Measurements from ENCODE around the gene FBXO45. TPM values are rescaled to one million over a fixed set of nuclear protein-coding genes. Genes with fewer than 3 reads are reported as not detected.

Gene FBXO45
- total and polyA plus RNA-seq, 2 donors (not counting 1 experiment from before 2014, with no cell fraction given), result 0.98 to 4.7 TPM

DNA sequence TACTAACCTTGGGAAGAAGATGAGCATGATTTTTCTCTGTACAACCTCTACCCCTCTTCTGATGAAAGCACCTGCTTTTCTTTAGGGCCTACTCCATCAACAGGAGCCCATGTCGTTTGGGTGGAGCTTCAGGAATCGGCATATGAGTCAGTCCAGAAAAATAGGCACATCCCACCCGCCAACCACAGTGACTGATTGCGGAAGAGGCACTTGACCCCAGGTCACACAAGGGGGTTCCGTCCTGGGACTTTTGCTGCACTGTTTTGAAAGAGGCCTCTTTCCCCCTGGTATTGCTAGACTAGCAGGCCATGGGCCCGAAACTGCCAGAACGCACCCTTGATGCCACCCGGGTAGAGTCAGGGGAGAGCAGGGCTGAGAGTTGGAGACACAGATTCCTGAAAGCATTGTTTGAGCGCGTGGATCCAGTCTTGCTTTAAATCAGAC, 51.7 kb downstream of the FBXO45 start:
- intact Hi-C loops (cut with micrococcal nuclease), result no loop called here
- Histone ChIP-seq H3K4me3 (ENCODE audit: control extremely low read depth in 1 of 5, extremely low read depth in 1 of 5, insufficient read depth in 1 of 5, low read depth in 2 of 5, low read length in 4 of 5) (no peak overlapping the region), H3K4me2 (replicated peaks; ENCODE audit: low read depth, low read length, poor library complexity, severe bottlenecking) (no peak overlapping the region), H3K79me2 (ENCODE audit: control insufficient read depth, insufficient read depth, low read length) (no peaks in the 10 kb centered on the region), H3K36me3 (replicated peaks in 1 of 2; ENCODE audit: control extremely low read depth in 1 of 2, control insufficient read depth in 1 of 2, extremely low read depth in 1 of 2, insufficient read depth in 2 of 2, low read length in 1 of 2) (no peaks in the 10 kb centered on the region), H3K9ac (ENCODE audit: low read length) (no peak overlapping the region), H3K9me3 (ENCODE audit: control extremely low read depth in 1 of 3, control insufficient read depth in 2 of 3, insufficient read depth in 1 of 3, low read length in 2 of 3) (peaks cover 0 to 3% (median 0%) of the 10 kb centered on the region in 3 donors), H3K27ac (ENCODE audit: low read length in 2 of 2) (no peak overlapping the region), H2AFZ (ENCODE audit: insufficient read depth, low read depth, low read length, poor library complexity, severe bottlenecking) (peak overlapping the region; percentile 59), H3K27me3 (replicated peaks in 1 of 4; ENCODE audit: control extremely low read depth in 1 of 4, control insufficient read depth in 3 of 4, insufficient read depth in 4 of 4, low read length in 3 of 4) (no peaks in the 10 kb centered on the region), H4K20me1 (ENCODE audit: control insufficient read depth, insufficient read depth, low read length, poor library complexity, severe bottlenecking) (no peaks in the 10 kb centered on the region), H3K4me1 (ENCODE audit: control insufficient read depth in 2 of 2, insufficient read depth in 2 of 2, low read length in 2 of 2) (peaks cover 11 to 19% of the 10 kb centered on the region in 2 donors)
- no peak overlapping the region for H3K27ac Mint-ChIP-seq
- peaks cover 15% of the 10 kb centered on the region for H3K4me1 Mint-ChIP-seq
- no peak for DNase-seq
- TF ChIP-seq EZH2 (IDR thresholded peaks at IDR 0.05; ENCODE audit: borderline replicate concordance, insufficient read depth, low read depth, low read length, poor library complexity, severe bottlenecking), result no peak
- TF ChIP-seq, protein P1, sequence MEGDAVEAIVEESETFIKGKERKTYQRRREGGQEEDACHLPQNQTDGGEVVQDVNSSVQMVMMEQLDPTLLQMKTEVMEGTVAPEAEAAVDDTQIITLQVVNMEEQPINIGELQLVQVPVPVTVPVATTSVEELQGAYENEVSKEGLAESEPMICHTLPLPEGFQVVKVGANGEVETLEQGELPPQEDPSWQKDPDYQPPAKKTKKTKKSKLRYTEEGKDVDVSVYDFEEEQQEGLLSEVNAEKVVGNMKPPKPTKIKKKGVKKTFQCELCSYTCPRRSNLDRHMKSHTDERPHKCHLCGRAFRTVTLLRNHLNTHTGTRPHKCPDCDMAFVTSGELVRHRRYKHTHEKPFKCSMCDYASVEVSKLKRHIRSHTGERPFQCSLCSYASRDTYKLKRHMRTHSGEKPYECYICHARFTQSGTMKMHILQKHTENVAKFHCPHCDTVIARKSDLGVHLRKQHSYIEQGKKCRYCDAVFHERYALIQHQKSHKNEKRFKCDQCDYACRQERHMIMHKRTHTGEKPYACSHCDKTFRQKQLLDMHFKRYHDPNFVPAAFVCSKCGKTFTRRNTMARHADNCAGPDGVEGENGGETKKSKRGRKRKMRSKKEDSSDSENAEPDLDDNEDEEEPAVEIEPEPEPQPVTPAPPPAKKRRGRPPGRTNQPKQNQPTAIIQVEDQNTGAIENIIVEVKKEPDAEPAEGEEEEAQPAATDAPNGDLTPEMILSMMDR (IDR thresholded peaks at IDR 0.05), result no peak
- POLR2A ChIA-PET, result no interaction called here
- H3K27me3 Mint-ChIP-seq, result no peaks in the 10 kb centered on the region
- ATAC-seq (ENCODE audit: low read depth), result no peak
- 77% methylated on average over 10 of the region's 10 CpGs for WGBS (ENCODE audit: insufficient coverage)
- CTCF ChIA-PET, result no interaction called here
- no peaks in the 10 kb centered on the region for H3K9me3 Mint-ChIP-seq (ENCODE audit: insufficient read depth)
- no peak overlapping the region for H3K4me3 Mint-ChIP-seq

DNA sequence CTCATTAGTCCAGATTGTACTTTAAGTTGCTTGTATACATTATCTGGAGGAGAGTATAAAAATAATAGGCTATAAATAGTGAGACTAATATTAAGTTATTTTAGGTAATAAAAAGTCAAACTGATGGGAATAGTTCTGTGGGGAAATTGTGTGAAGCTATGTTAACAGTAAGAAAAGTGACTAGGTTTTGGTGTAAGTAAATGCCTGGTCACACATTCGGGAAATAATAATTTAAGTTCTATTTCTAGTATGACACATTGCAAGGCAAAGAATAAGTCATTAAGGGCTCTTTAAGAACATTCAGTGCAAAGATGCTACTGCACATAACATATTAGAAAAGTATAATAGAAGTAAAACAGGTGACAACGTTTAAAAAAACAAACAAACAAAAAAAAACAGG, 52.2 kb downstream of the FBXO45 start:
- H3K4me2 ChIP-seq (replicated peaks; ENCODE audit: low read depth, low read length, poor library complexity, severe bottlenecking), result no peak overlapping the region
- H3K9me3 ChIP-seq (ENCODE audit: control extremely low read depth in 1 of 3, control insufficient read depth in 2 of 3, insufficient read depth in 1 of 3, low read length in 2 of 3), result peaks cover 0 to 7% (median 0%) of the 10 kb centered on the region in 3 donors
- ChIA-PET CTCF (no interaction called here), POLR2A (no interaction called here)
- intact Hi-C loops (cut with micrococcal nuclease), result no loop called here
- H2AFZ ChIP-seq (ENCODE audit: insufficient read depth, low read depth, low read length, poor library complexity, severe bottlenecking), result peak overlapping the region; percentile 59
- no peak overlapping the region for H3K27ac ChIP-seq (ENCODE audit: low read length in 2 of 2)
- H3K27ac Mint-ChIP-seq, result no peak overlapping the region
- TF ChIP-seq, protein P1 (IDR thresholded peaks at IDR 0.05), result no peak
- TF ChIP-seq EZH2 (IDR thresholded peaks at IDR 0.05; ENCODE audit: borderline replicate concordance, insufficient read depth, low read depth, low read length, poor library complexity, severe bottlenecking), result no peak
- H3K79me2 ChIP-seq (ENCODE audit: control insufficient read depth, insufficient read depth, low read length), result no peaks in the 10 kb centered on the region
- no peaks in the 10 kb centered on the region for H3K27me3 ChIP-seq (replicated peaks in 1 of 4; ENCODE audit: control extremely low read depth in 1 of 4, control insufficient read depth in 3 of 4, insufficient read depth in 4 of 4, low read length in 3 of 4)
- H3K9me3 Mint-ChIP-seq (ENCODE audit: insufficient read depth), result no peaks in the 10 kb centered on the region
- H4K20me1 ChIP-seq (ENCODE audit: control insufficient read depth, insufficient read depth, low read length, poor library complexity, severe bottlenecking), result no peaks in the 10 kb centered on the region
- no peaks in the 10 kb centered on the region for H3K27me3 Mint-ChIP-seq
- H3K4me1 ChIP-seq (ENCODE audit: control insufficient read depth in 2 of 2, insufficient read depth in 2 of 2, low read length in 2 of 2), result peaks cover 11 to 22% of the 10 kb centered on the region in 2 donors
- H3K4me3 ChIP-seq (ENCODE audit: control extremely low read depth in 1 of 5, extremely low read depth in 1 of 5, insufficient read depth in 1 of 5, low read depth in 2 of 5, low read length in 4 of 5), result no peak overlapping the region
- H3K4me3 Mint-ChIP-seq, result no peak overlapping the region
- no peaks in the 10 kb centered on the region for H3K36me3 ChIP-seq (replicated peaks in 1 of 2; ENCODE audit: control extremely low read depth in 1 of 2, control insufficient read depth in 1 of 2, extremely low read depth in 1 of 2, insufficient read depth in 2 of 2, low read length in 1 of 2)
- no peak overlapping the region for H3K9ac ChIP-seq (ENCODE audit: low read length)
- H3K4me1 Mint-ChIP-seq, result peaks cover 18% of the 10 kb centered on the region
- ATAC-seq (ENCODE audit: low read depth), result no peak
- DNase-seq, result no peak
- no CpG with 5 or more reads among the region's 2 CpGs for WGBS (ENCODE audit: insufficient coverage)
